B cell (primary cell): ENCODE data around the gene CFAP73.

ENCODE experiments used
- CTCF ChIP-seq: fragments of 200-600 bp; IDR thresholded peaks from one replicate; pipeline ENCODE4 v1.8.0; 2022; ENCODE audit warnings: antibody characterized with exemption, mild to moderate bottlenecking
- EZH2 ChIP-seq: IDR thresholded peaks from 2 replicates; pipeline ENCODE4 v1.6.1; 2012; ENCODE audit warnings: borderline replicate concordance, low read depth, mild to moderate bottlenecking, moderate library complexity, low read length; ENCODE audit not compliant: insufficient read depth, poor library complexity, severe bottlenecking

GRCh38 chr12:113197518-113198077 lies 48.1 kb downstream of the CFAP73 start:
- no peak for TF ChIP-seq CTCF
- TF ChIP-seq EZH2: no peak
